Measurements from ENCODE around the gene ABCA4. TPM values are rescaled to one million over a fixed set of nuclear protein-coding genes. Genes with fewer than 3 reads are reported as not detected.

ABCA4 gene
- total and polyA plus RNA-seq, 2 of the 8 experiments (the other 6 are each of a cell fraction or from before 2014, with no cell fraction given), result 0.06 TPM; not detected in 1

GRCh38 chr1:94029130-94029993 is 91.6 kb downstream of the ABCA4 start:
- Histone ChIP-seq H3K4ac (replicated peaks; ENCODE audit: insufficient read length, low read depth, low read length) (no peak overlapping the region), H3K79me2 (ENCODE audit: control insufficient read depth in 1 of 2, insufficient read depth in 2 of 2, low read length in 2 of 2) (no peaks in the 10 kb centered on the region), H3K4me3 (ENCODE audit: extremely low read depth in 1 of 4, insufficient read depth in 2 of 4, low read depth in 3 of 4, low read length in 4 of 4) (no peak overlapping the region), H3K9me3 (ENCODE audit: insufficient read depth in 2 of 2, low read depth in 1 of 2, low read length in 1 of 2) (no peaks in the 10 kb centered on the region), H3K23ac (ENCODE audit: insufficient read length) (no peak overlapping the region), H2BK15ac (ENCODE audit: low read length) (no peak overlapping the region), H4K8ac (ENCODE audit: extremely low read depth, insufficient read depth, low read length) (no peak overlapping the region; the same call in 1 of the 2 replicates), H3K14ac (ENCODE audit: insufficient read length) (no peak overlapping the region), H3K23me2 (ENCODE audit: low read depth, low read length) (no peaks in the 10 kb centered on the region), H3K4me1 (replicated peaks in 1 of 4; ENCODE audit: control insufficient read depth in 3 of 4, insufficient read depth in 4 of 4, low read length in 3 of 4) (no peaks in the 10 kb centered on the region; a peak in 2 of 7 replicates), H2AK5ac (ENCODE audit: low read depth, low read length) (no peak overlapping the region), H2BK12ac (ENCODE audit: low read depth, low read length) (no peak overlapping the region), H2BK20ac (ENCODE audit: low read length) (no peak overlapping the region), H3K18ac (ENCODE audit: extremely low read depth, low read length) (no peak overlapping the region), H3K79me1 (ENCODE audit: low read depth, low read length) (no peaks in the 10 kb centered on the region), H3K4me2 (ENCODE audit: insufficient read depth in 1 of 2, low read depth in 2 of 2, low read length in 2 of 2) (no peak overlapping the region), H4K91ac (replicated peaks; ENCODE audit: insufficient read length, low read length) (no peak overlapping the region), H2AFZ (ENCODE audit: low read length) (no peak overlapping the region), H2BK5ac (ENCODE audit: low read depth, low read length) (no peak overlapping the region), H3K36me3 (ENCODE audit: control insufficient read depth in 2 of 4, insufficient read depth in 4 of 4, low read length in 3 of 4) (no peaks in the 10 kb centered on the region), H3K9ac (replicated peaks in 1 of 4; ENCODE audit: extremely low read depth in 1 of 4, low read depth in 3 of 4, low read length in 3 of 4) (no peak overlapping the region), H3K27ac (ENCODE audit: low read depth, low read length) (no peak overlapping the region), H4K5ac (ENCODE audit: insufficient read length, low read depth, low read length) (no peak overlapping the region), H2BK120ac (replicated peaks; ENCODE audit: low read depth, low read length) (no peak overlapping the region), H4K20me1 (replicated peaks in 1 of 2; ENCODE audit: control insufficient read depth in 1 of 2, insufficient read depth in 2 of 2, low read length in 2 of 2) (no peaks in the 10 kb centered on the region), H3K27me3 (replicated peaks in 1 of 4; ENCODE audit: control insufficient read depth in 3 of 4, extremely low read depth in 1 of 4, insufficient read depth in 3 of 4, low read length in 3 of 4) (no peaks in the 10 kb centered on the region), H3K56ac (replicated peaks; ENCODE audit: insufficient read length, low read depth, low read length) (no peak overlapping the region)
- FAIRE-seq (no peak), DNase-seq (ENCODE audit: low read depth in 1 of 2, low spot score in 2 of 2) (no peak)
- no peak for TF ChIP-seq SUZ12 (IDR thresholded peaks at IDR 0.05; ENCODE audit: low read length)
- TF ChIP-seq EZH2 (IDR thresholded peaks at IDR 0.05; ENCODE audit: low read depth, low read length, severe bottlenecking), result no peak
- TF ChIP-seq NRF1 (IDR thresholded peaks at IDR 0.05; ENCODE audit: low read depth, low read length), result no peak
- TF ChIP-seq, protein P1, sequence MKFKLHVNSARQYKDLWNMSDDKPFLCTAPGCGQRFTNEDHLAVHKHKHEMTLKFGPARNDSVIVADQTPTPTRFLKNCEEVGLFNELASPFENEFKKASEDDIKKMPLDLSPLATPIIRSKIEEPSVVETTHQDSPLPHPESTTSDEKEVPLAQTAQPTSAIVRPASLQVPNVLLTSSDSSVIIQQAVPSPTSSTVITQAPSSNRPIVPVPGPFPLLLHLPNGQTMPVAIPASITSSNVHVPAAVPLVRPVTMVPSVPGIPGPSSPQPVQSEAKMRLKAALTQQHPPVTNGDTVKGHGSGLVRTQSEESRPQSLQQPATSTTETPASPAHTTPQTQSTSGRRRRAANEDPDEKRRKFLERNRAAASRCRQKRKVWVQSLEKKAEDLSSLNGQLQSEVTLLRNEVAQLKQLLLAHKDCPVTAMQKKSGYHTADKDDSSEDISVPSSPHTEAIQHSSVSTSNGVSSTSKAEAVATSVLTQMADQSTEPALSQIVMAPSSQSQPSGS (IDR thresholded peaks at IDR 0.05; ENCODE audit: low read length), result no peak
- TF ChIP-seq CHD1 (IDR thresholded peaks at IDR 0.05; ENCODE audit: low read depth, low read length), result no peak
- no peak for TF ChIP-seq KDM5A (IDR thresholded peaks at IDR 0.05; ENCODE audit: low read length)
- no peak for TF ChIP-seq PHF8 (conservative IDR thresholded peaks at IDR 0.05; ENCODE audit: low read depth, low read length)
- no peak for TF ChIP-seq RXRA (IDR thresholded peaks at IDR 0.05; ENCODE audit: insufficient read depth, low read depth, low read length)
- POLR2A ChIA-PET (ENCODE audit: partially characterized antibody), result interaction anchor here (1.1 kb wide), 1 partner anchor 26 kb away, joined by 3 read pairs; no protein-coding TSS in a partner anchor
- CTCF ChIA-PET (ENCODE audit: partially characterized antibody), result interaction anchor here (1.1 to 38.0 kb wide), 5 partner anchors 12 to 305 kb away, joined by 3 to 807 read pairs (median 409); no protein-coding TSS in a partner anchor
- 82% methylated on average over 6 of the region's 6 CpGs; no CpG with 5 or more reads in 1 of the 2 experiments for WGBS, 2 experiments (ENCODE audit: extremely low coverage in 1 of 2, insufficient coverage in 1 of 2, insufficient read length in 1 of 2, insufficient replicate concordance in 2 of 2, low coverage in 1 of 2, low lambda C conversion rate in 2 of 2, missing lambda C conversion rate in 1 of 2)
